Mesenchymal stem cell (in vitro differentiated cells and primary cell): Measurements from ENCODE around the gene LLGL2.

ENCODE experiments used
- DNase-seq: peaks from one replicate; pipeline ENCODE4 v3.0.0-alpha.2; 2013
- H2AFZ ChIP-seq: one replicate; pipeline ENCODE4 v1.6.1; 2013; ENCODE audit warnings: low read depth, mild to moderate bottlenecking, control low read depth, inconsistent platforms, low read length, moderate library complexity
- H2AK5ac ChIP-seq: 2 replicates; pipeline ENCODE4 v1.6.1; 2013; ENCODE audit warnings: low read length, moderate library complexity, mild to moderate bottlenecking, inconsistent platforms; ENCODE audit not compliant: severe bottlenecking
- H2BK120ac ChIP-seq: one replicate; pipeline ENCODE4 v1.6.1; 2013; ENCODE audit warnings: low read depth, mild to moderate bottlenecking, inconsistent platforms, low read length, moderate library complexity
- H2BK12ac ChIP-seq, 2 experiments: one replicate each; pipeline ENCODE4 v1.6.1; 2013; ENCODE audit warnings: inconsistent platforms in 2 of 2, low read length in 2 of 2, mild to moderate bottlenecking in 2 of 2, moderate library complexity in 2 of 2, control low read depth in 1 of 2
- H2BK15ac ChIP-seq: one replicate; pipeline ENCODE4 v1.6.1; 2013; ENCODE audit warnings: mild to moderate bottlenecking, low read depth, inconsistent platforms; ENCODE audit not compliant: poor library complexity, severe bottlenecking
- H2BK5ac ChIP-seq: 2 replicates; pipeline ENCODE4 v1.6.1; 2013; ENCODE audit warnings: low read depth, mild to moderate bottlenecking, low read length, control low read depth, inconsistent platforms; ENCODE audit not compliant: poor library complexity, severe bottlenecking
- H3K14ac ChIP-seq, 2 experiments: one replicate each; pipeline ENCODE4 v1.6.1; 2013; ENCODE audit warnings: inconsistent platforms in 2 of 2, low read length in 2 of 2, control low read depth in 1 of 2, mild to moderate bottlenecking in 1 of 2, moderate library complexity in 1 of 2
- H3K18ac ChIP-seq, 2 experiments: one replicate each; pipeline ENCODE4 v1.6.1; 2013; ENCODE audit warnings: inconsistent platforms in 2 of 2, low read length in 2 of 2, control low read depth in 1 of 2, low read depth in 1 of 2, mild to moderate bottlenecking in 1 of 2
- H3K23ac ChIP-seq, 2 experiments: one replicate each; pipeline ENCODE4 v1.6.1; 2013; ENCODE audit warnings: inconsistent platforms in 2 of 2, low read length in 2 of 2, mild to moderate bottlenecking in 2 of 2, moderate library complexity in 2 of 2, control low read depth in 1 of 2
- H3K27ac ChIP-seq: 2 replicates; pipeline ENCODE4 v1.5.1; 2013; ENCODE audit warnings: mild to moderate bottlenecking, moderate library complexity, low read length, control low read depth, inconsistent platforms; ENCODE audit not compliant: poor library complexity, severe bottlenecking
- H3K27me3 ChIP-seq, 2 experiments: 2 replicates each; pipeline versions ENCODE4 v1.6.1 to v1.7.0; 2013; ENCODE audit warnings: low read length in 2 of 2, mild to moderate bottlenecking in 2 of 2, moderate library complexity in 2 of 2, control low read depth in 1 of 2, inconsistent platforms in 1 of 2; ENCODE audit not compliant: control insufficient read depth in 1 of 2, insufficient read depth in 1 of 2
- H3K36me3 ChIP-seq, 2 experiments: 2 replicates each; pipeline versions ENCODE4 v1.6.1 to v1.7.0; 2013; ENCODE audit warnings: low read length in 2 of 2, control low read depth in 1 of 2, inconsistent platforms in 1 of 2, low read depth in 1 of 2, mild to moderate bottlenecking in 1 of 2; ENCODE audit not compliant: insufficient read depth in 2 of 2, control insufficient read depth in 1 of 2
- H3K4ac ChIP-seq, 2 experiments: one replicate each; pipeline ENCODE4 v1.6.1; 2013; ENCODE audit warnings: inconsistent platforms in 2 of 2, low read length in 2 of 2, mild to moderate bottlenecking in 2 of 2, moderate library complexity in 2 of 2, control low read depth in 1 of 2, low read depth in 1 of 2
- H3K4me1 ChIP-seq: 2 replicates; pipeline ENCODE4 v1.6.1; 2013; ENCODE audit warnings: low read depth, low read length, control low read depth; ENCODE audit not compliant: control insufficient read depth, insufficient read depth
- H3K4me2 ChIP-seq: 2 replicates; pipeline ENCODE4 v1.6.1; 2013; ENCODE audit warnings: low read length, mild to moderate bottlenecking, inconsistent platforms; ENCODE audit not compliant: poor library complexity, severe bottlenecking
- H3K4me3 ChIP-seq, 2 experiments: 2 replicates each; pipeline versions ENCODE4 v1.5.1 to v1.7.0; 2013; ENCODE audit warnings: low read length in 2 of 2, mild to moderate bottlenecking in 2 of 2, control low read depth in 1 of 2, low read depth in 1 of 2; ENCODE audit not compliant: insufficient read depth in 1 of 2
- H3K79me1 ChIP-seq: replicated peaks from 2 replicates; pipeline ENCODE4 v1.6.1; 2013; ENCODE audit warnings: mild to moderate bottlenecking, control low read depth, low read length, inconsistent platforms; ENCODE audit not compliant: poor library complexity, severe bottlenecking
- H3K9ac ChIP-seq: 2 replicates; pipeline ENCODE4 v1.7.0; 2013; ENCODE audit warnings: mild to moderate bottlenecking, low read length, moderate library complexity
- H3K9me3 ChIP-seq: 2 replicates; pipeline ENCODE4 v1.7.0; 2013; ENCODE audit warnings: mild to moderate bottlenecking, low read length; ENCODE audit not compliant: control insufficient read depth
- H4K8ac ChIP-seq: one replicate; pipeline ENCODE4 v1.6.1; 2013; ENCODE audit warnings: inconsistent platforms, mild to moderate bottlenecking, low read length, moderate library complexity
- H4K91ac ChIP-seq: one replicate; pipeline ENCODE4 v1.6.1; 2013; ENCODE audit warnings: mild to moderate bottlenecking, low read length, inconsistent platforms
- whole genome bisulfite sequencing: methylation state at CpG from one replicate; pipeline ENCODE4 v1.1.7; 2013; ENCODE audit warnings: mixed read lengths; 5-methylcytosine and 5-hydroxymethylcytosine counted together

LLGL2 gene

DNA sequence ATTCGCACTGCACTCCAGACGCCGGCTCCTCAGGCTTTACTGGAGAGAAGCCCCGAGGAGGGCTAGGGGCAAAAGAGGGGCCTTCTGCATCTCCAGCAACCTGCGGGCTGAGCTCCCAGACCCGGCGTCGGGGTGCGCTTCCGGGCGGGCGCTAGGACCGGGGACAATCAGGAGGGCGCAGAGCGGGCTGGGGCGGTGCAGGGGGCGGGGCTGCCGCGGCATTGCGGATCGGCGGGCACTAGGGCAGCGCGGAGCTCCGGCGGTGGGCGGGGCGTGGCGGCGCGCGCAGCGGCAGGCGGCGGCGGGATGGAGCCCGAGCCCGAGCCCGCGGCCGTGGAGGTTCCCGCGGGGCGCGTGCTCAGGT is 9.3 kb upstream of the LLGL2 start, which contains the start of gene TSEN54:
TSS of gene TSEN54 (plus strand) at position 274 of the 364 bp plus-strand sequence. CDS start at position 307, 33 bp downstream.
- Histone ChIP-seq H3K4me1 (peaks cover 37% of the 10 kb centered on the region), H2AK5ac (no peak within 1 kb of the TSS), H3K4me2 (peak within 1 kb of the TSS; percentile 98), H2BK120ac (no peak within 1 kb of the TSS), H3K4me3 (peak within 1 kb of the TSS; percentile 83 to 93), H3K27me3 (no peaks in the 10 kb centered on the region), H3K18ac (peak within 1 kb of the TSS in 1 of 2 experiments; percentile 83), H3K9me3 (no peaks in the 10 kb centered on the region), H2AFZ (peak within 1 kb of the TSS; percentile 78), H3K27ac (peak within 1 kb of the TSS; percentile 14), H2BK15ac (peak within 1 kb of the TSS; percentile 88), H3K23ac (peak within 1 kb of the TSS in 1 of 2 experiments; percentile 49), H3K14ac (peak within 1 kb of the TSS in 1 of 2 experiments; percentile 35), H3K9ac (peak within 1 kb of the TSS; percentile 84), H2BK5ac (no peak within 1 kb of the TSS), H3K79me1 (peaks cover 33% of the 10 kb centered on the region), H2BK12ac (peak within 1 kb of the TSS; percentile 0 to 29), H4K8ac (no peak within 1 kb of the TSS), H4K91ac (no peak within 1 kb of the TSS), H3K4ac (peak within 1 kb of the TSS; percentile 53 to 79), H3K36me3 (peaks cover 13 to 16% of the 10 kb centered on the region in 2 experiments)
- peak; percentile 90 for DNase-seq
- WGBS = 0% methylated on average over 24 of the region's 45 CpGs

DNA sequence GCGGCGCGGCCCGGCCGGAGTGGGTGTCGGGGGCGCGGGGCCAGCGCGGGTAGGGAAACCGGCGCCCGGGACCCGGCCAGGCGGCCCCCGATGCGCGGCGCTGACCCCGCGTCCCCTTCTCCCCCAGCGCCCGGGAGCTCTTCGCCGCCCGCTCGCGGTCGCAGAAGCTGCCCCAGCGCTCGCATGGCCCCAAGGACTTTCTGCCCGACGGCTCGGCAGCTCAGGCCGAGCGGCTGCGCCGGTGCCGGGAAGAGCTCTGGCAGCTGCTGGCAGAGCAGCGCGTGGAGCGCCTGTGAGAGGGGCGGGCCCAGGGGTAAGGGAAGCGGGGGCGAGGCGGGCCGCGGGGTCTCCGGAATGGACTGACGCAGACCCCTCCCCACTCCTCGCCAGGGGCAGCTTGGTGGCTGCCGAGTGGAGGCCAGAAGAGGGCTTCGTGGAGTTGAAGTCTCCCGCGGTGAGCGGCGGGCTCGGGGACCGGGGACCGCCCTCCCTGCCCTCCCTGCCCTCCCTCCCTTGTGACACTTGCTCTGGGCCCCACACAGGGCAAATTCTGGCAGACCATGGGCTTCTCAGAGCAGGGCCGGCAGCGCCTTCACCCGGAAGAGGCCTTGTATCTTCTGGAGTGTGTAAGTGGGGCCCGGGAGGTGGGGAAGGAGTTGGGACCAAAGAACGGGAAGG is 8.7 kb upstream of the LLGL2 start:
- H3K9me3 ChIP-seq = no peaks in the 10 kb centered on the region
- peak overlapping the region; percentile 88 for H2BK15ac ChIP-seq
- H2BK12ac ChIP-seq = no peak overlapping the region
- H3K23ac ChIP-seq = peak overlapping the region in 1 of 2 experiments; percentile 38
- peak overlapping the region in 1 of 2 experiments; percentile 83 for H3K18ac ChIP-seq
- no peak overlapping the region for H3K27ac ChIP-seq
- H3K4me2 ChIP-seq = peak overlapping the region; percentile 87
- H3K14ac ChIP-seq = peak overlapping the region in 1 of 2 experiments; percentile 29
- no peak overlapping the region for H2BK5ac ChIP-seq
- H3K4ac ChIP-seq = peak overlapping the region; percentile 53 to 79
- H3K4me3 ChIP-seq = peak overlapping the region; percentile 79 to 83
- H3K27me3 ChIP-seq = no peaks in the 10 kb centered on the region
- peaks cover 33% of the 10 kb centered on the region for H3K4me1 ChIP-seq
- H2AK5ac ChIP-seq = no peak overlapping the region
- DNase-seq = peak; percentile 41
- 2% methylated on average over 24 of the region's 65 CpGs for WGBS
- H3K79me1 ChIP-seq = peaks cover 30% of the 10 kb centered on the region
- peaks cover 13 to 22% of the 10 kb centered on the region in 2 experiments for H3K36me3 ChIP-seq
- peak overlapping the region; percentile 77 for H3K9ac ChIP-seq
- no peak overlapping the region for H4K91ac ChIP-seq
- no peak overlapping the region for H2BK120ac ChIP-seq
- H2AFZ ChIP-seq = peak overlapping the region; percentile 67
- H4K8ac ChIP-seq = no peak overlapping the region

DNA sequence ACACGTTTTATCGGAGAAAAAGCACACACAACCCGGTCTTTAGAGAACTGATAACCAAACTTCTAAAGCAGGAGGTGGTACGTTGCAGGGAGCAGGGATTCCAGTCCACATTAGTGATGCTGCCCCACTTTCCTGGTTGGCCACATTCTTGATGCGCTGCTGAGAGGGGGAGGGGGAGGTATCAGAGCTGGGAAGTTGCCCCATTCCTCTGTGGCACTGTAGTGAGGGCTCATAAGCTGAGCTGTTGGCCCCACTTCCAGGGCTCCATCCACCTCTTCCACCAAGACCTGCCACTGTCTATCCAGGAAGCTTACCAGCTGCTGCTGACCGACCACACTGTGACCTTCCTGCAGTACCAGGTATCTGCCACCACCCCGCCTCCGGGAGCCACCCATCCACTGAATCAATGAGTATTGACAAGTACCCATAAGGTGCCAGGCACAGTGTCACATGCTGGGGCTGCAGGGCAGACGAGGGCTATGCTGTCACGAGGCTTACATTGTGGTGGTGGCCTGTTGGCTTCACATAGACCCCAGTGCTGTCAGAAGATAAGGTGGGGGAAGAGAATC is 8.1 kb upstream of the LLGL2 start:
- Histone ChIP-seq H4K8ac (no peak overlapping the region), H3K4ac (peak overlapping the region in 1 of 2 experiments; percentile 42), H2BK15ac (no peak overlapping the region), H3K9me3 (no peaks in the 10 kb centered on the region), H3K27me3 (no peaks in the 10 kb centered on the region), H3K23ac (peak overlapping the region in 1 of 2 experiments; percentile 16), H3K4me1 (peaks cover 27% of the 10 kb centered on the region), H3K14ac (peak overlapping the region in 1 of 2 experiments; percentile 35), H2BK120ac (no peak overlapping the region), H3K27ac (no peak overlapping the region), H2BK5ac (no peak overlapping the region), H3K36me3 (peaks cover 13 to 28% of the 10 kb centered on the region in 2 experiments), H3K18ac (peak overlapping the region in 1 of 2 experiments; percentile 73), H2AFZ (no peak overlapping the region), H3K4me2 (peak overlapping the region; percentile 87), H3K4me3 (peak overlapping the region; percentile 79 to 83), H3K79me1 (peaks cover 26% of the 10 kb centered on the region), H3K9ac (peak overlapping the region; percentile 77), H2BK12ac (peak overlapping the region; percentile 0 to 29), H2AK5ac (no peak overlapping the region), H4K91ac (no peak overlapping the region)
- DNase-seq = peak; percentile 9
- WGBS = 46% methylated on average over 9 of the region's 10 CpGs

DNA sequence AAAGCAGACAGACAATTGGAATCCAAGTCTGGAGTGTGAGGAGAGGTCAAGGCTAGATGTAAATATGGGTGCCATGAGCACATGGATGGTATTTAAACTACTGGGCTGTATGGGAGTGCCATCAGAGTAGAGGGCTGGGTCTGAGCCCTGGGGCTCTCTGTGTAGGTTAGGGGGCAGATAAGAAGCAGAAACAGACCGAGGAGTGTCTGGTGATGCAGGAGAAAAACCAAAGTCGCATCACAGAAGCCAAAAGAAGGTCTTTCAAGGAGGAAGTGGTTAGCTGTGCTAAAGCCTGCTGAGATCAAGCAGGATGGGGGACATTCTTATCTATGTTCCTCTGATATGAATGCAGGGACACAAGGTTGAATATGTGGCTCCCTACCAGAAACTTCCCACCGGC is 7.3 kb upstream of the LLGL2 start:
- 97% methylated on average over 3 of the region's 3 CpGs for WGBS
- no peak overlapping the region for H2BK15ac ChIP-seq
- no peaks in the 10 kb centered on the region for H3K27me3 ChIP-seq
- H3K23ac ChIP-seq = no peak overlapping the region
- H3K4me2 ChIP-seq = no peak overlapping the region
- no peaks in the 10 kb centered on the region for H3K9me3 ChIP-seq
- no peak overlapping the region for H3K4ac ChIP-seq
- H3K18ac ChIP-seq = no peak overlapping the region
- no peak overlapping the region for H3K27ac ChIP-seq
- no peak overlapping the region for H3K4me3 ChIP-seq
- peaks cover 13 to 31% of the 10 kb centered on the region in 2 experiments for H3K36me3 ChIP-seq
- no peak overlapping the region for H2BK12ac ChIP-seq
- H3K14ac ChIP-seq = no peak overlapping the region
- H2AK5ac ChIP-seq = no peak overlapping the region
- H2BK5ac ChIP-seq = no peak overlapping the region
- peaks cover 26% of the 10 kb centered on the region for H3K79me1 ChIP-seq
- H3K4me1 ChIP-seq = peaks cover 27% of the 10 kb centered on the region
- no peak overlapping the region for H4K91ac ChIP-seq
- H4K8ac ChIP-seq = no peak overlapping the region
- no peak overlapping the region for H2BK120ac ChIP-seq
- no peak overlapping the region for H3K9ac ChIP-seq
- H2AFZ ChIP-seq = no peak overlapping the region
- no peak for DNase-seq
